Neural progenitor cell (in vitro differentiated cells): ENCODE measurements around the gene HSP90AA1. TPM values are rescaled to one million over a fixed set of nuclear protein-coding genes. Genes with fewer than 3 reads are reported as not detected.

Experiments
- DNase-seq: peaks from one replicate; pipeline ENCODE4 v3.0.0-alpha.2; 2016; ENCODE audit warnings: low spot score
- H2AFZ ChIP-seq: fragments of 200-600 bp; sonication (generic); replicated peaks from 2 replicates; pipeline ENCODE4 v1.6.1; 2016; ENCODE audit warnings: antibody characterized with exemption
- H3F3A ChIP-seq: fragments of 200-600 bp; sonication (generic); 2 replicates; pipeline ENCODE4 v1.6.1; 2016; ENCODE audit warnings: antibody characterized with exemption, low read depth
- H3K27ac ChIP-seq: fragments of 200-600 bp; sonication (generic); 2 replicates; pipeline ENCODE4 v1.5.1; 2016; ENCODE audit warnings: mild to moderate bottlenecking
- H3K27me3 ChIP-seq: fragments of 200-600 bp; sonication (generic); 2 replicates; pipeline ENCODE4 v1.6.1; 2016; ENCODE audit warnings: mild to moderate bottlenecking, moderate library complexity
- H3K36me3 ChIP-seq: fragments of 200-600 bp; sonication (generic); 2 replicates; pipeline ENCODE4 v1.5.1; 2016
- H3K4me1 ChIP-seq: fragments of 200-600 bp; sonication (generic); 2 replicates; pipeline ENCODE4 v1.6.1; 2016; ENCODE audit warnings: mixed run types
- H3K4me2 ChIP-seq: fragments of 200-600 bp; sonication (generic); 2 replicates; pipeline ENCODE4 v1.6.1; 2016
- H3K4me3 ChIP-seq: fragments of 200-600 bp; sonication (generic); 2 replicates; pipeline ENCODE4 v1.5.1; 2016
- H3K79me2 ChIP-seq: fragments of 200-600 bp; sonication (generic); 2 replicates; pipeline ENCODE4 v1.6.1; 2016; ENCODE audit warnings: low read depth
- H3K9ac ChIP-seq: fragments of 200-600 bp; sonication (generic); 2 replicates; pipeline ENCODE4 v1.6.1; 2016
- H3K9me3 ChIP-seq: fragments of 200-600 bp; sonication (generic); 2 replicates; pipeline ENCODE4 v1.5.1; 2016; ENCODE audit warnings: low read depth
- H4K20me1 ChIP-seq: fragments of 200-600 bp; sonication (generic); 2 replicates; pipeline ENCODE4 v1.6.1; 2016; ENCODE audit warnings: low read depth
- H3K27ac Mint-ChIP-seq: 3 replicates; pipeline ENCODE4 v1.8.0; 2021; ENCODE audit warnings: mixed read lengths
- H3K27me3 Mint-ChIP-seq: 2 replicates; pipeline ENCODE4 v1.8.0; 2022; ENCODE audit warnings: low read depth, mild to moderate bottlenecking, inconsistent platforms, moderate library complexity, mixed read lengths; ENCODE audit not compliant: insufficient read depth
- H3K36me3 Mint-ChIP-seq: 3 replicates; pipeline ENCODE4 v1.8.0; 2021; ENCODE audit warnings: mixed read lengths
- H3K4me1 Mint-ChIP-seq: 3 replicates; pipeline ENCODE4 v1.8.0; 2021; ENCODE audit warnings: mixed read lengths
- H3K4me3 Mint-ChIP-seq: 3 replicates; pipeline ENCODE4 v1.8.0; 2021; ENCODE audit warnings: mild to moderate bottlenecking, moderate library complexity, mixed read lengths
- H3K9me3 Mint-ChIP-seq: 3 replicates; pipeline ENCODE4 v1.8.0; 2020; ENCODE audit warnings: mixed read lengths
- CTCF ChIP-seq: fragments of 200-600 bp; sonication (generic); IDR thresholded peaks from 2 replicates; pipeline ENCODE4 v1.5.1; 2017; ENCODE audit warnings: antibody characterized with exemption, mild to moderate bottlenecking
- EZH2 ChIP-seq: fragments of 200-600 bp; sonication (generic); IDR thresholded peaks from 2 replicates; pipeline ENCODE4 v1.6.1; 2017; ENCODE audit warnings: antibody characterized with exemption, mild to moderate bottlenecking, moderate library complexity
- EZH2phosphoT487 ChIP-seq: fragments of 200-600 bp; sonication (generic); IDR thresholded peaks from 2 replicates; pipeline ENCODE4 v1.6.1; 2017; ENCODE audit warnings: antibody characterized with exemption
- total RNA-seq: library from RNA; depleted of rRNA; stranded (reverse); fragments of >200 nt; gene quantifications from 2 replicates; pipeline ENCODE4 v1.2.3, GENCODE V29; 2015; ENCODE audit warnings: low replicate concordance

HSP90AA1 gene
- total RNA-seq, 1 donor from 2014 or later = 746 TPM

- no peak for DNase-seq
- Histone ChIP-seq H3K9me3 (no peaks in the 10 kb centered on the region), H3K4me1 (no peaks in the 10 kb centered on the region), H2AFZ (no peak overlapping the region), H3K36me3 (peaks cover 3% of the 10 kb centered on the region), H3K9ac (no peak overlapping the region), H3K27me3 (no peaks in the 10 kb centered on the region), H3K79me2 (no peaks in the 10 kb centered on the region), H4K20me1 (no peaks in the 10 kb centered on the region), H3F3A (no peaks in the 10 kb centered on the region), H3K27ac (no peak overlapping the region), H3K4me3 (no peak overlapping the region), H3K4me2 (no peak overlapping the region)
- no peak overlapping the region for H3K4me3 Mint-ChIP-seq
- H3K9me3 Mint-ChIP-seq = no peaks in the 10 kb centered on the region
- H3K36me3 Mint-ChIP-seq = peaks cover 49% of the 10 kb centered on the region
- H3K4me1 Mint-ChIP-seq = no peaks in the 10 kb centered on the region
- no peak for TF ChIP-seq EZH2phosphoT487
- TF ChIP-seq CTCF = no peak
- no peak for TF ChIP-seq EZH2
- peaks cover 2% of the 10 kb centered on the region for H3K27me3 Mint-ChIP-seq
- no peak overlapping the region for H3K27ac Mint-ChIP-seq
These were observed 49.2 kb downstream of the HSP90AA1 start for GRCh38 chr14:102037686-102038085.

GRCh38 chr14:102035914-102036313 is 50.9 kb downstream of the HSP90AA1 start:
- Histone ChIP-seq H3F3A (no peaks in the 10 kb centered on the region), H3K4me3 (no peak overlapping the region), H3K4me1 (no peaks in the 10 kb centered on the region), H4K20me1 (no peaks in the 10 kb centered on the region), H3K27me3 (no peaks in the 10 kb centered on the region), H3K9me3 (no peaks in the 10 kb centered on the region), H3K9ac (no peak overlapping the region), H3K79me2 (no peaks in the 10 kb centered on the region), H3K4me2 (no peak overlapping the region), H3K36me3 (peaks cover 8% of the 10 kb centered on the region), H3K27ac (no peak overlapping the region), H2AFZ (no peak overlapping the region)
- TF ChIP-seq EZH2 (no peak), EZH2phosphoT487 (no peak), CTCF (no peak)
- Mint-ChIP-seq H3K4me1 (no peaks in the 10 kb centered on the region), H3K4me3 (no peak overlapping the region), H3K27me3 (no peaks in the 10 kb centered on the region), H3K27ac (no peak overlapping the region), H3K9me3 (no peaks in the 10 kb centered on the region), H3K36me3 (peaks cover 43% of the 10 kb centered on the region)
- no peak for DNase-seq

GRCh38 chr14:102034301-102034700 is 52.5 kb downstream of the HSP90AA1 start:
- Histone ChIP-seq H3K4me3 (no peak overlapping the region), H4K20me1 (no peaks in the 10 kb centered on the region), H3K4me2 (no peak overlapping the region), H3F3A (no peaks in the 10 kb centered on the region), H3K4me1 (no peaks in the 10 kb centered on the region), H3K36me3 (peaks cover 16% of the 10 kb centered on the region), H3K9ac (no peak overlapping the region), H3K9me3 (no peaks in the 10 kb centered on the region), H3K27ac (no peak overlapping the region), H2AFZ (no peak overlapping the region), H3K27me3 (no peaks in the 10 kb centered on the region), H3K79me2 (no peaks in the 10 kb centered on the region)
- Mint-ChIP-seq H3K4me3 (no peak overlapping the region), H3K36me3 (peaks cover 47% of the 10 kb centered on the region), H3K27me3 (no peaks in the 10 kb centered on the region), H3K9me3 (no peaks in the 10 kb centered on the region), H3K27ac (no peak overlapping the region), H3K4me1 (no peaks in the 10 kb centered on the region)
- TF ChIP-seq EZH2 (no peak), EZH2phosphoT487 (no peak), CTCF (no peak)
- DNase-seq = no peak

- TF ChIP-seq EZH2 (no peak), CTCF (no peak), EZH2phosphoT487 (no peak)
- H4K20me1 ChIP-seq = no peaks in the 10 kb centered on the region
- no peaks in the 10 kb centered on the region for H3K4me1 ChIP-seq
- Mint-ChIP-seq H3K9me3 (no peaks in the 10 kb centered on the region), H3K4me1 (no peaks in the 10 kb centered on the region), H3K27ac (no peak overlapping the region), H3K36me3 (peaks cover 46% of the 10 kb centered on the region), H3K4me3 (no peak overlapping the region), H3K27me3 (no peaks in the 10 kb centered on the region)
- H3K27me3 ChIP-seq = no peaks in the 10 kb centered on the region
- no peaks in the 10 kb centered on the region for H3K79me2 ChIP-seq
- no peak overlapping the region for H3K9ac ChIP-seq
- H3K4me2 ChIP-seq = no peak overlapping the region
- peaks cover 21% of the 10 kb centered on the region for H3K36me3 ChIP-seq
- no peaks in the 10 kb centered on the region for H3F3A ChIP-seq
- no peaks in the 10 kb centered on the region for H3K9me3 ChIP-seq
- H3K4me3 ChIP-seq = no peak overlapping the region
- no peak for DNase-seq
- no peak overlapping the region for H2AFZ ChIP-seq
- H3K27ac ChIP-seq = no peak overlapping the region
These were observed 53.6 kb downstream of the HSP90AA1 start for GRCh38 chr14:102033241-102033640.
